ENCODE results near the gene A4GALT.
"Not testable (repeated sequence)": the region's sequence is repeated elsewhere in the genome, so short reads cannot be mapped to it uniquely, and the experiment has no call there.

The A4GALT gene

DNA sequence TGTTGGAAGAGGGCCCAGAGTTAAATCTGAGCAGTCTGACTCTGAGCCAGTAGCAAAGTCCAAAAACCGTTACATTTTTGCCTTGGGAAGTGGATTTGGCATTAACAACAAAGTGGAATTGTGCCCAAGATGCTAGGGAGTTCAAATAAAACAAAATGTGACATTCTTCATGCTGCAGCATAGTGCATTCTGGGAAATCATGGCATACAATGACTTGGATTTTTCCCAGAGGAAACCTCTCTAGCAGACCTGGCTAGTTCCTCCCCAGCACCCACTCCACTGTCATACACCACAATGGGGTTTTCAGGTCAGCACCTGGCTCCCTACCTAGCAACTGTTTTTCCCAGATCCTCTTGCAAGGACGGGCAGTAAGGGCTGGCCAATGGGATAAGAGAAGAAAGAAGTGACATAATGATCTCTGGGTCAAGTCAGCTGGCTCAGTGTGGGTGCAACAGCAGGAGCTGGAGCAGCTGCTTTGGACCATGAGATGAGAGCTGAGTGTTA lies 46.7 kb downstream of the A4GALT start:
- no peak for DNase-seq (ENCODE audit: low spot score in 2 of 2)
- H3K4me3 ChIP-seq = no peak overlapping the region
- H3K36me3 ChIP-seq (replicated peaks) = no peaks in the 10 kb centered on the region
- peaks cover 7% of the 10 kb centered on the region for H3K9me3 ChIP-seq
- H3K27me3 ChIP-seq (ENCODE audit: low read depth) = no peaks in the 10 kb centered on the region
- H3K4me1 ChIP-seq = no peaks in the 10 kb centered on the region
- in situ Hi-C loops (cut with MboI; ENCODE audit: low sequenced_read_pairs) = no loop called here

DNA sequence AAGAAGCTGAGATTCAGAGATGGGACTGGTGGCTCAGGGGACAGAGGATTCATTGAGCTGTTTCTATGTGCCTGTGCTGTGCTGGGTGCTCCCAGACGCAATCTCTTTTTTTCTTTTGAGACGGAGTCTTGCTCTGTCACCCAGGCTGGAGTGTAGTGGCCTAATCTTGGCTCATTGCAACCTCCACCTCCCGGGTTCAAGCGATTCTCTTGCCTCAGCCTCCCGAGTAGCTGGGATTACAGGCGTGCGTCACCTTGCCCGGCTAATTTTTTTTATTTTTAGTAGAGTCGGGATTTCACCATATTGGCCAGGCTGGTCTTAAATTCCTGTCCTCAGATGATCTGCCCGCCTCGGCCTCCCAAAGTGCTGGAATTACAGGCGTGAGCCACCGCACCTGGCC lies 47.6 kb downstream of the A4GALT start:
- H3K27me3 ChIP-seq (ENCODE audit: low read depth); DNase-seq (ENCODE audit: low spot score in 2 of 2); H3K4me1 ChIP-seq; H3K4me3 ChIP-seq; in situ Hi-C loops (cut with MboI; ENCODE audit: low sequenced_read_pairs); H3K36me3 ChIP-seq (replicated peaks); H3K9me3 ChIP-seq: not testable (repeated sequence)

DNA sequence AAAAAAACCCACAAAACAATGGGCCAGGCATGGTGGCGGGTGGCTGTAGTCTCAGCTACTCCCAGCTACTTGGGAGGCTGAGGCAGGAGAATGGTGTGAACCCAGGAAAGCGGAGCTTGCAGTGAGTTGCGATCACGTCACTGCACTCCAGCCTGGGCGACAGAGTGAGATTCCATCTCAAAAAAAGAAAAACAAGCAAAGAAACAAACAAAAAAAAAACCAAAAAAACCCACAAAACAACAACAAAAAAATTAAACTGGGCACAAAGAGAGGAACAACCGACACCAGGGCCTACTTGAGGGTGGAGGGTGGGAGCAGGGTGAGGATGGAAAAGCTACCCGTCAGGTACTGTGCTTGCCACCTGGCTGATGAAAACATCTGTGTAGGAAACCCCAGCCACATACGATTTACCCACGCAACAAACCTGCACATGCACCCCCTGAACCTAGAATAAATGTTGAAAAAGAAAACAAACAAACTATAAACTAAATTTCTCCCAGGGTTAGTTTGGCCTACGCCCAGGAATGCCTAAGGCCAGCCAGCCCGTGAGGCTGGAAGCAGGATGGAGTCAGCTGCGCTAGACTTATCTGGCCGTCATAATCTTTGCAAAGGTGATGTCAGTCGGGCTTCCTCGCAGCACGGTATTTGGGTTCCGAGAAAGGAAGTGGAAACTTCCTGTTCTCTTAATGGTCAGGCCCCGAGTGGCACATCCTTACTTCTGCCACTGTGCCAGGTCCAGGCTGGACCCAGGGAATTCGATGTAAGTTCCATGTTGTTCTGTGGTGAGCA lies 49.6 kb downstream of the A4GALT start:
- Histone ChIP-seq H3K4me1 (no peaks in the 10 kb centered on the region), H3K27me3 (ENCODE audit: low read depth) (no peaks in the 10 kb centered on the region), H3K9me3 (no peaks in the 10 kb centered on the region; the same call in 1 of the 2 replicates), H3K36me3 (replicated peaks) (no peaks in the 10 kb centered on the region), H3K4me3 (no peak overlapping the region)
- DNase-seq (ENCODE audit: low spot score in 2 of 2) = no peak
- in situ Hi-C loops (cut with MboI; ENCODE audit: low sequenced_read_pairs) = no loop called here

DNA sequence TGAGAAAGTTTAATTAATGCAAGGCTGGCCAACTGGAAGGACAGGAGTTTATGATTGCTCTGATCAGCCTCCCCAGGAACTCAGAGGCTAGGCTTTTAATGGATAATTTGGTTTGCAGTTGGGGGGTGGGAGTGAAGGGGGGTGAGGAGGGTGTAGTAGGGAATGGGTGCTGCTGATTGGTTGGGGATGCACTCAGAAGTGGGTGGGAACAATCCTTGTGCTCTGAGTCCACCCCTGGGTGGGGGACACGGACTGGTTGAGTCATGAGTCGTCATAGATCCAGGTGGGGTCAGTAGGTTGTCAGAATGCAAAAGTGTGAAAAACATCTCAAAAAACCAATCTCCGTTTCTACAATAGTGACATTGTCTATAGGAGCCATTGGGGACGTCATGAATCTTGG lies 50.6 kb downstream of the A4GALT start:
- no peaks in the 10 kb centered on the region for H3K4me1 ChIP-seq
- H3K9me3 ChIP-seq = no peaks in the 10 kb centered on the region
- no peaks in the 10 kb centered on the region for H3K27me3 ChIP-seq (ENCODE audit: low read depth)
- no peak overlapping the region for H3K4me3 ChIP-seq
- DNase-seq (ENCODE audit: low spot score in 2 of 2) = no peak
- in situ Hi-C loops (cut with MboI; ENCODE audit: low sequenced_read_pairs) = no loop called here
- H3K36me3 ChIP-seq (replicated peaks) = no peaks in the 10 kb centered on the region

DNA sequence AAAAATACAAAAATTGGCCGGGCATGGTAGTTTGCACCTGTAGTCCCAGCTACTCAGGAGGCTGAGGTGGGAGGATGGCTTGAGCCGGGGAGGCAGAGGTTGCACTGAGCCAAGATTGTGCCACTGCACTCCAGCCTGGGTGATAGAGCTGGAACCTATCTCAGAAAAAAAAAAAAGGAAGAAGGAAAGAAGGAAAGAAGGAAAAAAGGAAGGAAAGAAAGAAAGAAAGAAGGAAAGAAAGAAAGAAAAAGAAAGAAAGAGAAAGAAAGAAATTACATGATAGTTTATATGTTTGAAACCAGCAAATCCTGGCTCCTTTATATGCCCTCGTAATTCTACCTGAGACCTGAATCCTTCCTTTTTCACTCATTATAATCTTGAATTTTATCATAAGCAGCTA lies 54.3 kb downstream of the A4GALT start:
- H3K36me3 ChIP-seq (replicated peaks); DNase-seq (ENCODE audit: low spot score in 2 of 2); in situ Hi-C loops (cut with MboI; ENCODE audit: low sequenced_read_pairs): not testable (repeated sequence)

DNA sequence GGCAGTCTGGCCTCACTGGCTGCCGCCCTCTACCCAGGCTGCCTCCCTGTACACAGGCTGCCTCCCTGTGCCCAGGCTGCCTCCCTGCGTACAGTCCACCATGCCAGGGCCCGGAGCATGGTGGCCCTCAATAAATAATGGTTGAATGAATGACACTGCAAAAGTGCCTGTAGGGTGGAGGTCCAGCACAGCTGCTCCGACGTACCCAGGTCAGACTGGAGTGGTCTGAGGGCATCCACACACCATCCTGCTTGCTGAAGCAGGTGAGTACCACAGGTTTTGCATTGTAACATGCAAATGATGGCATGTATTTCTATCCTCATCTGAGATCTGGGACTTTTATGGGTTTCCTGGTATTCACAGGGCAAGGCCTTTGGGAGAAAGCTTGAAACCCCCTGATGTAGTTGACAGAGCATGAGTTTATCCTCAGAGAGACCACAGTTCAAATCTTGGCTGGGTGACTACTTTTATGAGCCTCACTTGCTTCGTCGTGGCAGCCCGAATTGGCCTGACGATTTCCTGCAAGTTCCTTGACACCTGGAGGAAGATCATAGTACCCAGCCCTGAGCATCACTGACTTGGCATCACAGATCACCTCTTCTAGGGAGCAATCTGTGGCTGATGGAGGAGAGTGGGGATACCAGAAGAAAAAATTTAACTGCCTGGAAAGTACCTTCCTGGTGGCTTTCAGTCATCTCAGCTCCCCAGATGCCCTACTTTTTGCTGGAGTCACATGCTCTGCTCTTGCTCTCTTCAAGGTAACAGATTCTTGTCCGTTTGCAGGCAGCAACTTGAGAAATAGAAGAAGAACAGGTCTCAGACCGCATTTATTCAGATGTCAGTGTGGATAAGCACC lies 55.5 kb downstream of the A4GALT start:
- no peak overlapping the region for H3K4me3 ChIP-seq
- in situ Hi-C loops (cut with MboI; ENCODE audit: low sequenced_read_pairs) = no loop called here
- no peaks in the 10 kb centered on the region for H3K9me3 ChIP-seq
- H3K27me3 ChIP-seq (ENCODE audit: low read depth) = no peaks in the 10 kb centered on the region
- H3K4me1 ChIP-seq = 0 out of 2 replicates have a peak, but pooled peaks cover 2% of the 10 kb centered on the region
- no peak for DNase-seq (ENCODE audit: low spot score in 2 of 2)
- H3K36me3 ChIP-seq (replicated peaks) = no peaks in the 10 kb centered on the region

More for the DNA sequence above, 54.3 kb downstream of the A4GALT start:
- not testable (repeated sequence) for H3K4me3 ChIP-seq; H3K9me3 ChIP-seq; H3K4me1 ChIP-seq; H3K27me3 ChIP-seq (ENCODE audit: low read depth)

DNA sequence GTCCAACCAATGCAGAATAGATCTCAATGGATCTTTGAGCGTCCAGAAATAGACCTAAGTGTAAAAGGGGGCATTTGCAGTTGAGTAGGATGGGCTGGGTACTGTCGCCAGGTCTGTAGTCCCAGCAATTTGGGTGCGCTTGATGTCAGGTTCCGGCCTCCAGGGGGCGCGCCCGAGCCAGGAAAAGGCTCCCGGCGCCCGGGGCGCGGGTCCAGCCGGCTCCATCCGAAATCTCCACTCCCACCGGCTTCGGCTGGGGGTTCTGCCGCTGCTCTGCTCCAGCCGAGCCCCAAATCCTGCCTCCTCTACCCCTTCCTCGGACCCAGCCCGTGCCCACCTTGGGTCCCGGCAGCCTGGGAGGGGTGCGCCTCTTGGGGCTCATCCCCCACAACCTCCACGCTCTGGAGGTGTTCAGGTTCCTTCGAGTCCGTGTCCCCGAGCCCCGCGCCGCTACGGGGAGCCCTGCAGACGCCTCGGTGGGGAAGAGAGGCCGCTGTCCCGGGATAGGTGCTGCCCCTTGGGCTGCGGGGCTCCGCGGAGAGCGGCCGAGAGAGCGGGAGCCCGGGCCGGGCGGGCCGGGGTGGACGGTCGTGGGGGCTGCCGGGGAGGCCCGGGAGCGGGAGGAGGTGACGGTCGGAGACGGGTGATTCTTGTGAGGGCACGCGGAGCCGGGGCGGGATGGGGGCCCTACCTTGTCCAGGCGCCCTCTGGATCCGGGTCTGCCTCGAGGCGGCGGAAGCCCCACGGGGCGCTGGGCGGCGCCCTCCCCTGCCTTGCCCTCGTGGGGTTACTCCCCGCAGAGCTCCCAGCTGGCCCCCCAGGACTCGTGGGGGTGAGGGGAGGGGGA lies 58.5 kb downstream of the A4GALT start:
- in situ Hi-C loops (cut with MboI; ENCODE audit: low sequenced_read_pairs) = no loop called here
- H3K27me3 ChIP-seq (ENCODE audit: low read depth) = no peaks in the 10 kb centered on the region
- no peaks in the 10 kb centered on the region for H3K36me3 ChIP-seq (replicated peaks)
- peak; percentile 73 to 92 for DNase-seq (ENCODE audit: low spot score in 2 of 2)
- no peaks in the 10 kb centered on the region for H3K9me3 ChIP-seq
- H3K4me1 ChIP-seq = 0 out of 2 replicates have a peak, but pooled peaks cover 2% of the 10 kb centered on the region
- H3K4me3 ChIP-seq = peak overlapping the region; percentile 43

DNA sequence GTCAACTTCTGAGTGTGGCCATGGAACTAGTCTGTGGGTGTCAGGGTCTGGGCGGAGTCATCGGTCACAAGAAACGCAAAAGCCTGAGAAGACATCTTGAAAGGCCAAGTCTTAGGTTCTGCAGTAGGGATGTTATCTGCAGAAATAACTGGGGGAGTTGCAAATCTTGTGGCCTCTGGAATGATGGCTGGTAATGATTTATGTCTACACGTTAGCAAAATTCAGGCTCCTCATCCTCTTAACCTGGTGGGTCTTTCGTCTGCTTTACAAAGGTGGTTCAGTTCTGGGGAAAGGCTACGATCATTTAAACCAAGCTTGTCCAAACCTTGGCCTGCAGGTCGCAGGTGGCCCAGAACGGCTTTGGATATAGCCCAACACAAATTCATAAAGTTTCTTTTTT lies 64.1 kb downstream of the A4GALT start:
- no peak overlapping the region for H3K4me3 ChIP-seq
- DNase-seq (ENCODE audit: low spot score in 2 of 2) = no peak
- no peaks in the 10 kb centered on the region for H3K36me3 ChIP-seq (replicated peaks)
- no peaks in the 10 kb centered on the region for H3K27me3 ChIP-seq (ENCODE audit: low read depth)
- H3K4me1 ChIP-seq = no peaks in the 10 kb centered on the region
- H3K9me3 ChIP-seq = no peaks in the 10 kb centered on the region
- in situ Hi-C loops (cut with MboI; ENCODE audit: low sequenced_read_pairs) = no loop called here

DNA sequence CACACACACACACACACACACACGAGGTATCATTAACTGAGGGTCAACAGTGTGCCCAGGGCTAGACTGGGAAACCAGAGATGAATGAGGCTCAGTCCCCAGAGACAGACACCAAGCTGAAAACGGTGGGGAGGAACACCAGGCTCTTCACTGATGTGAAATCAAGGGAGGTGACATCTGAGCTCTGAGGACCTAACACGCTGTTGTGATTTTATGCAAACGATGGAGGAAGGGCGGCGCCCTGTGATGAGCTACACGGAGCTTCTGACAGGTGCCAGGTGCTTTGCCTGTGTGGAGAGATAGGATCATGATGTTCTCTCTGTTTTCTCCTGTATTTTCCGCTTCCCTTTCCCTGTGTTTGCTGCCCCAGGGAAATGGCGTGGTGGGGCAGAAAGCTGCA lies 65.0 kb downstream of the A4GALT start:
- DNase-seq (ENCODE audit: low spot score in 2 of 2) = no peak

DNA sequence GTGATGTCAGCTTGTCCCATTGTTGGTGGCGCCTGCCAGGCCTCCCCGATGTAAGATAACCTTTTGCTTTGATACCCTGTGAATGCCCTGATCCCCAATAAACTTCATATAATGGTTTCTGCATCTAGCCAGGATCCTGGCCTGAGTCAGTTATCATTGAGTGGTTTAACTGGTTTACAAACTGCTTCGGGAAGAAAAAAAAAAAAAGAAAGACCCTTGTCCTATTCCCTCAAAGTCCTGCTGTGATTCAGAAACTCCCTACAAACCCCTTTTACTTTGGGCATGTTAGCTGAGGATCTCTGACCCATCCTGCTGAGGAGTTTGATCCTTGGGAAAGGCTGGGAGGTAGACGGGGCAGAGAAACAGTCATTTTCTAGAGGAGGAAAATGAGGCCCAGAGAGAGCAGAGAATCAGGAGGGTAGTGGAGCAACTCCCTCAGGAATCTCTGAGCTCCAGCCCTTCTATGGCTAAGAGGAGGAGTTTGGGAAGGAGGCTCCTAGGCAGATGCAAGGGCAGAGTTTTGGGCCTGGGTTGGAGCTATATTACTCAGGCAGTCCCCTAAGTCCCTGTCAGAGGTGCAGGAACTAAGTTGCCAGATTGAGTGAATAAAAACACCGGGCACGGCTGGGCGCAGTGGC lies 66.1 kb downstream of the A4GALT start:
- in situ Hi-C loops (cut with MboI; ENCODE audit: low sequenced_read_pairs) = no loop called here
- H3K4me3 ChIP-seq = no peak overlapping the region
- DNase-seq (ENCODE audit: low spot score in 2 of 2) = no peak
- no peaks in the 10 kb centered on the region for H3K27me3 ChIP-seq (ENCODE audit: low read depth)
- H3K9me3 ChIP-seq = no peaks in the 10 kb centered on the region
- no peaks in the 10 kb centered on the region for H3K4me1 ChIP-seq
- H3K36me3 ChIP-seq (replicated peaks) = no peaks in the 10 kb centered on the region

More for the DNA sequence above, 65.0 kb downstream of the A4GALT start:
- Histone ChIP-seq H3K9me3 (no peaks in the 10 kb centered on the region), H3K27me3 (ENCODE audit: low read depth) (no peaks in the 10 kb centered on the region), H3K4me1 (no peaks in the 10 kb centered on the region), H3K4me3 (no peak overlapping the region), H3K36me3 (replicated peaks) (no peaks in the 10 kb centered on the region)
- in situ Hi-C loops (cut with MboI; ENCODE audit: low sequenced_read_pairs) = no loop called here

DNA sequence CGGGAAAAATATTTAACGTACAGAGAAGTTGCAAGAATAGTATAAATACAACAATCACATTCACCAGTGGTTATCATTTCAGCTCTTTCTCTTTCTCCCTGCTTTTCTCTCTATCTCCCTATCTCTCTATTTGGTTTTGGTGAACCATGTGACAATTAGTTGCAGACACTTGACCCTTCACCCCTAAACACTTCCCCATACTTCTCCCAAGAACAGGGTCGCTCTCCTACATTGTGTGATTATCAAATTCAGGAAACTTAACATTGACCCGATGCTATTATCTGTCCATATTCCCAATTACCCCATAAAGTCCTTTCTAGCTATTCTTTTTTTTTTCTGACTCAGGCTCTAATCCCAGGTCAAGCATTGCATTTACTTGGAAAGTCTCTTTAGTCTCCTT lies 66.7 kb downstream of the A4GALT start:
- no peak for DNase-seq (ENCODE audit: low spot score in 2 of 2)
- no peaks in the 10 kb centered on the region for H3K36me3 ChIP-seq (replicated peaks)
- no peaks in the 10 kb centered on the region for H3K4me1 ChIP-seq
- H3K9me3 ChIP-seq = no peaks in the 10 kb centered on the region
- no peaks in the 10 kb centered on the region for H3K27me3 ChIP-seq (ENCODE audit: low read depth)
- in situ Hi-C loops (cut with MboI; ENCODE audit: low sequenced_read_pairs) = no loop called here
- H3K4me3 ChIP-seq = no peak overlapping the region

DNA sequence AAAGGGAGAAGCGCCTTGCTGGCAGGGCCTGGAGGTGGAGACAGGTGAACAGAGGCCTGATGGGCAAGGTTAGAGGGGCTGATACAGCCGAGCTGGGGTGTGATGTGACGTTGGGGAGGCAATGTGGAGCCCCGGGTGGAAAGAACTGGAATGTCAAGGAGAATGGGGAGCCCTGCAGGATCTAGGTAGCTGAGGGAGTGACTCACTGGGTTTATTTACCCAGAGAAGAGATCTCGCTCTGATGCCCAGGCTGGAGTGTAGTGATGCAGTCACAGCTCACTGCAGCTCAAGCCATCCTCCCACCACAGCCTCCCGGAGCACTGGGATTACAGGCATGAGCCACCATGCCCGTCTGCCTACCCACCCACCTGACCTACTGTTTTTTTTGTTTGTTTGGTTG lies 69.5 kb downstream of the A4GALT start:
- H3K27me3 ChIP-seq (ENCODE audit: low read depth) = no peaks in the 10 kb centered on the region
- no peaks in the 10 kb centered on the region for H3K9me3 ChIP-seq
- no peaks in the 10 kb centered on the region; the same call in 1 of the 2 replicates for H3K36me3 ChIP-seq (replicated peaks)
- no peak for DNase-seq (ENCODE audit: low spot score in 2 of 2)
- H3K4me3 ChIP-seq = no peak overlapping the region
- in situ Hi-C loops (cut with MboI; ENCODE audit: low sequenced_read_pairs) = no loop called here
- peaks cover 8% of the 10 kb centered on the region; the same call in 1 of the 2 replicates for H3K4me1 ChIP-seq

Measured in HAP-1 (cell line).